Measurements from ENCODE around the gene CHIT1.

- no peak for TF ChIP-seq RAD21 (conservative IDR thresholded peaks at IDR 0.05)
- TF ChIP-seq POLR2AphosphoS5 (IDR thresholded peaks at IDR 0.05), result no peak
- no peak for TF ChIP-seq CTCF (IDR thresholded peaks at IDR 0.05; ENCODE audit: poor library complexity, severe bottlenecking)
- TF ChIP-seq EP300 (conservative IDR thresholded peaks at IDR 0.05; ENCODE audit: poor library complexity, severe bottlenecking), result no peak
These were observed 49.8 kb downstream of the CHIT1 start for GRCh38 chr1:203179667-203180005.
